ENCODE data around the gene RETREG1. TPM values are rescaled to one million over a fixed set of nuclear protein-coding genes. Genes with fewer than 3 reads are reported as not detected.

Gene RETREG1
- total RNA-seq, 1 experiment from 2014 or later = 3.4 TPM

DNA sequence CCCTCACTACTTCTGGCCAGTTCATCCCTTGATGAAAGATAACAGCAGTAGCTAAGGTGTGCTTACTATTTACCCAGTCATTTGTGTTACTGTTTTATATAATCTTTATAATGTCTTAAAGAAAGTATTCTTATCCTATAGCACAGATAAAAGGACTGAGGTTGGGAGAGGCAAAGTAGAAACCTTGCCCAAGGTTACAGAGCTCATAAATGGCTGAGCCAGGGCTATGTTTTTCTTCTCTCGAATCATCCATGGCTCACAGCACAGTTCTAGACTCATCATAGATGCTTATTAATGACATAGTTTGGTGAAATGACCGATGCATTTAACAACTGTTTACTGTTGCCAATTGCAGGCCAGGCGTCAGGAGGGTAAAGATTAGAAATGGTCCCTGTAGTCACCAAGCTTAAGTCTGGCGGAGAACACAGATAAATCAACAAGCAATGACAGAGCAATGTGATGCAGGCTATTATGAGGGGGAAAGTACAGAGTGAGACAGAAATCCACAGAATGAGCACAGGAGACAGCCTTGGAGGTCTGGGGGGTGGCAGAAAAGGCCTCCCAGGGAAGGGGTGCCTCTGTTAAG lies 85.6 kb downstream of the RETREG1 start:
- Histone ChIP-seq H2AK5ac (ENCODE audit: insufficient read length, low read length) (no peak overlapping the region), H3K4me1 (ENCODE audit: insufficient read depth, low read length) (no peaks in the 10 kb centered on the region), H4K5ac (ENCODE audit: insufficient read length, low read depth, low read length) (no peak overlapping the region), H2AFZ (ENCODE audit: low read length) (no peak overlapping the region), H4K20me1 (ENCODE audit: control insufficient read depth, insufficient read depth, insufficient read length) (no peaks in the 10 kb centered on the region), H3K27ac (ENCODE audit: insufficient read length, low read depth, low read length) (no peak overlapping the region), H3K56ac (ENCODE audit: insufficient read length, low read depth, low read length) (no peak overlapping the region), H2BK15ac (ENCODE audit: low read depth, low read length) (no peak overlapping the region), H3K23me2 (ENCODE audit: insufficient read length, low read depth, low read length, poor library complexity, severe bottlenecking) (no peaks in the 10 kb centered on the region), H3K9ac (ENCODE audit: extremely low read depth, insufficient read length, low read length) (no peak overlapping the region), H3T11ph (ENCODE audit: low read length) (no peak overlapping the region), H3K79me1 (ENCODE audit: insufficient read depth, low read depth, low read length, poor library complexity, severe bottlenecking) (no peaks in the 10 kb centered on the region), H2BK120ac (ENCODE audit: low read depth, low read length, poor library complexity, severe bottlenecking) (no peak overlapping the region), H3K9me3 (ENCODE audit: control insufficient read depth, low read depth, low read length) (no peaks in the 10 kb centered on the region), H3K23ac (ENCODE audit: insufficient read length, low read depth, low read length) (no peak overlapping the region), H2BK5ac (ENCODE audit: insufficient read length, low read length) (no peak overlapping the region), H3K18ac (ENCODE audit: insufficient read length, low read depth, low read length) (no peak overlapping the region), H4K8ac (replicated peaks; ENCODE audit: insufficient read length, low read depth, low read length) (no peak overlapping the region), H3K4ac (ENCODE audit: low read depth, low read length) (no peak overlapping the region), H2BK12ac (ENCODE audit: insufficient read length, low read depth, low read length) (no peak overlapping the region), H3K4me2 (ENCODE audit: insufficient read depth, insufficient read length, low read length) (no peak overlapping the region), H2BK20ac (ENCODE audit: low read depth, low read length, poor library complexity, severe bottlenecking) (no peak overlapping the region), H3K79me2 (ENCODE audit: insufficient read depth, low read length) (no peaks in the 10 kb centered on the region), H4K91ac (ENCODE audit: insufficient read length, low read depth, low read length) (no peak overlapping the region), H3K27me3 (ENCODE audit: insufficient read depth, low read length) (no peaks in the 10 kb centered on the region), H3K14ac (ENCODE audit: insufficient read depth, low read length) (no peak overlapping the region)
- Mint-ChIP-seq H3K9me3 (no peaks in the 10 kb centered on the region), H3K4me1 (no peaks in the 10 kb centered on the region), H3K27ac (no peak overlapping the region), H3K27me3 (ENCODE audit: low read depth) (no peaks in the 10 kb centered on the region), H3K36me3 (ENCODE audit: insufficient read depth in 1 of 3, low read depth in 3 of 3) (no peaks in the 10 kb centered on the region), H3K4me3 (no peak overlapping the region)
- TF ChIP-seq, protein P1, sequence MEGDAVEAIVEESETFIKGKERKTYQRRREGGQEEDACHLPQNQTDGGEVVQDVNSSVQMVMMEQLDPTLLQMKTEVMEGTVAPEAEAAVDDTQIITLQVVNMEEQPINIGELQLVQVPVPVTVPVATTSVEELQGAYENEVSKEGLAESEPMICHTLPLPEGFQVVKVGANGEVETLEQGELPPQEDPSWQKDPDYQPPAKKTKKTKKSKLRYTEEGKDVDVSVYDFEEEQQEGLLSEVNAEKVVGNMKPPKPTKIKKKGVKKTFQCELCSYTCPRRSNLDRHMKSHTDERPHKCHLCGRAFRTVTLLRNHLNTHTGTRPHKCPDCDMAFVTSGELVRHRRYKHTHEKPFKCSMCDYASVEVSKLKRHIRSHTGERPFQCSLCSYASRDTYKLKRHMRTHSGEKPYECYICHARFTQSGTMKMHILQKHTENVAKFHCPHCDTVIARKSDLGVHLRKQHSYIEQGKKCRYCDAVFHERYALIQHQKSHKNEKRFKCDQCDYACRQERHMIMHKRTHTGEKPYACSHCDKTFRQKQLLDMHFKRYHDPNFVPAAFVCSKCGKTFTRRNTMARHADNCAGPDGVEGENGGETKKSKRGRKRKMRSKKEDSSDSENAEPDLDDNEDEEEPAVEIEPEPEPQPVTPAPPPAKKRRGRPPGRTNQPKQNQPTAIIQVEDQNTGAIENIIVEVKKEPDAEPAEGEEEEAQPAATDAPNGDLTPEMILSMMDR (conservative IDR thresholded peaks at IDR 0.05) = no peak
- no CpG with 5 or more reads among the region's 4 CpGs for WGBS (ENCODE audit: extremely low coverage, insufficient read length, low lambda C conversion rate)
- no peak for DNase-seq
